Neutrophil (primary cell): ENCODE data around the gene GMDS.

ENCODE experiments used
- H3K27ac ChIP-seq: fragments of 200-600 bp; sonication (generic); 2 replicates; pipeline ENCODE4 v1.5.1; 2016; ENCODE audit warnings: mild to moderate bottlenecking, moderate library complexity
- H3K27me3 ChIP-seq: fragments of 200-600 bp; sonication (generic); 2 replicates; pipeline ENCODE4 v1.6.0; 2016; ENCODE audit warnings: mild to moderate bottlenecking
- H3K36me3 ChIP-seq: fragments of 200-600 bp; sonication (generic); 2 replicates; pipeline ENCODE4 v1.5.1; 2017
- H3K4me1 ChIP-seq, 2 experiments: fragments of 200-600 bp in 1 of 2; sonication (generic) in 1 of 2; 1 replicate in 1 of 2; 2 replicates in 1 of 2; pipeline versions ENCODE4 v1.5.1 to v1.6.1; 2013 to 2016; ENCODE audit warnings: low read depth in 1 of 2, low read length in 1 of 2, mild to moderate bottlenecking in 1 of 2, moderate library complexity in 1 of 2; ENCODE audit not compliant: control insufficient read depth in 1 of 2, insufficient read depth in 1 of 2
- H3K4me3 ChIP-seq, 2 experiments: fragments of 200-600 bp in 1 of 2; sonication (generic) in 1 of 2; 1 replicate in 1 of 2; 2 replicates in 1 of 2; pipeline ENCODE4 v1.5.1; 2013 to 2016; ENCODE audit warnings: low read depth in 1 of 2, low read length in 1 of 2, mild to moderate bottlenecking in 1 of 2, moderate library complexity in 1 of 2
- H3K9me3 ChIP-seq: fragments of 200-600 bp; sonication (generic); 2 replicates; pipeline ENCODE4 v1.5.1; 2016
- CTCF ChIP-seq: fragments of 200-600 bp; sonication (generic); IDR thresholded peaks from 2 replicates; pipeline ENCODE4 v1.5.1; 2016; ENCODE audit warnings: antibody characterized with exemption

Gene GMDS

GRCh38 chr6:1780251-1780867 lies 465.0 kb downstream of the GMDS start:
- Histone ChIP-seq H3K4me3 (no peak overlapping the region), H3K9me3 (no peaks in the 10 kb centered on the region), H3K4me1 (no peaks in the 10 kb centered on the region), H3K27me3 (no peaks in the 10 kb centered on the region), H3K27ac (no peak overlapping the region), H3K36me3 (no peaks in the 10 kb centered on the region)
- TF ChIP-seq CTCF, result no peak

- no peak for TF ChIP-seq CTCF
- no peaks in the 10 kb centered on the region for H3K27me3 ChIP-seq
- no peak overlapping the region for H3K27ac ChIP-seq
- no peaks in the 10 kb centered on the region for H3K9me3 ChIP-seq
- no peak overlapping the region for H3K4me3 ChIP-seq
- no peaks in the 10 kb centered on the region for H3K36me3 ChIP-seq
- H3K4me1 ChIP-seq, result no peaks in the 10 kb centered on the region
Measured at GRCh38 chr6:1778686-1779235, 466.6 kb downstream of the GMDS start.

- no peak for TF ChIP-seq CTCF
- H3K27ac ChIP-seq, result no peak overlapping the region
- no peaks in the 10 kb centered on the region for H3K36me3 ChIP-seq
- H3K4me1 ChIP-seq, result no peaks in the 10 kb centered on the region
- H3K27me3 ChIP-seq, result no peaks in the 10 kb centered on the region
- no peaks in the 10 kb centered on the region for H3K9me3 ChIP-seq
- H3K4me3 ChIP-seq, result no peak overlapping the region
Measured at GRCh38 chr6:1777921-1778685, 467.3 kb downstream of the GMDS start.

GRCh38 chr6:1775441-1775840 lies 470.0 kb downstream of the GMDS start:
- TF ChIP-seq CTCF, result no peak
- no peak overlapping the region for H3K4me3 ChIP-seq
- no peak overlapping the region for H3K27ac ChIP-seq
- H3K27me3 ChIP-seq, result no peaks in the 10 kb centered on the region
- no peaks in the 10 kb centered on the region for H3K9me3 ChIP-seq
- H3K36me3 ChIP-seq, result no peaks in the 10 kb centered on the region
- H3K4me1 ChIP-seq, result peaks cover 6% of the 10 kb centered on the region in 2 experiments

- no peak overlapping the region for H3K27ac ChIP-seq
- H3K4me3 ChIP-seq, result no peak overlapping the region
- no peaks in the 10 kb centered on the region for H3K9me3 ChIP-seq
- H3K4me1 ChIP-seq, result peaks cover 6% of the 10 kb centered on the region in 2 experiments
- TF ChIP-seq CTCF, result no peak
- H3K27me3 ChIP-seq, result no peaks in the 10 kb centered on the region
- no peaks in the 10 kb centered on the region for H3K36me3 ChIP-seq
Measured at GRCh38 chr6:1774226-1774915, 471.0 kb downstream of the GMDS start.
